Sigmoid colon (tissue), 7 donors: ENCODE results near the gene PRR20D. TPM values are rescaled to one million over a fixed set of nuclear protein-coding genes. Genes with fewer than 3 reads are reported as not detected.

Experiments used
- DNase-seq: peaks from one replicate; pipeline ENCODE4 v3.0.0-alpha.2; 2019
- H3K27ac ChIP-seq, 4 donors: fragments of 200-600 bp; sonication (generic); one replicate each; pipeline ENCODE4 v1.5.1; 2016 to 2019; ENCODE audit warnings: mild to moderate bottlenecking in 1 of 4
- H3K27me3 ChIP-seq, 3 donors: fragments of 200-600 bp; sonication (generic); one replicate each; pipeline ENCODE4 v1.5.1; 2019; ENCODE audit warnings: mild to moderate bottlenecking in 1 of 3
- H3K36me3 ChIP-seq, 4 donors: fragments of 200-600 bp; sonication (generic); one replicate each; pipeline ENCODE4 v1.5.1; 2016 to 2019
- H3K4me1 ChIP-seq, 4 donors: fragments of 200-600 bp; sonication (generic); one replicate each; pipeline ENCODE4 v1.5.1; 2017 to 2019
- H3K4me3 ChIP-seq, 4 donors: fragments of 200-600 bp; sonication (generic); one replicate each; pipeline ENCODE4 v1.5.1; 2017 to 2019; ENCODE audit warnings: mild to moderate bottlenecking in 2 of 4, moderate library complexity in 1 of 4
- H3K9me3 ChIP-seq, 4 donors: fragments of 200-600 bp in 3 of 4; sonication (generic) in 3 of 4; one replicate each; pipeline versions ENCODE4 v1.5.1 to v1.6.1; 2013 to 2019
- CTCF ChIP-seq, 4 experiments: fragments of 450-650 bp in 3 of 4; fragments of 200-600 bp in 1 of 4; IDR thresholded peaks; one replicate each; pipeline ENCODE4 v1.5.1; 2016 to 2019; ENCODE audit warnings: antibody characterized with exemption in 4 of 4, mild to moderate bottlenecking in 3 of 4, moderate library complexity in 2 of 4
- EP300 ChIP-seq, 4 donors: sonication (generic); formaldehyde crosslinking; IDR thresholded peaks; one replicate each; pipeline ENCODE4 v1.6.1; 2017; ENCODE audit warnings: antibody characterized with exemption in 4 of 4
- POLR2AphosphoS5 ChIP-seq, 4 donors: sonication (generic); formaldehyde crosslinking; IDR thresholded peaks; one replicate each; pipeline ENCODE4 v1.6.1; 2017; ENCODE audit warnings: antibody characterized with exemption in 4 of 4
- WGBS, 2 donors: extraction: QIAGEN DNeasy Blood & Tissue Kit; methylation state at CpG; one replicate each; pipeline ENCODE4 v1.1.7; 2013; 5-methylcytosine and 5-hydroxymethylcytosine counted together
- intact Hi-C: fragments of 100-400 bp; cut with DNase I; formaldehyde crosslinking; loops from one replicate; pipeline ENCODE4 v1.15.1; 2023
- polyA plus RNA-seq, 3 donors: library from polyadenylated mRNA; stranded (reverse); fragments of 200-250 nt; gene quantifications; one replicate each; pipeline ENCODE4 v1.2.3, GENCODE V29; 2013
- small RNA-seq, 3 donors: library from RNA; depleted of rRNA; stranded (forward); fragments of <200 nt; gene quantifications; one replicate each; pipeline ENCODE3, GENCODE V24; 2016
- total RNA-seq, 4 donors: library from RNA; depleted of rRNA; stranded (reverse); fragments of >200 nt; gene quantifications; one replicate each; pipeline ENCODE4 v1.1.0, GENCODE V29; 2016
- donor health status: healthy with polysubstance abuse.
- donor health status: Bipolar disorder and iron deficiency.
- donor health status: healthy.

PRR20D gene
- total and polyA plus RNA-seq, 7 donors, result not detected

GRCh38 chr13:57212989-57213388 is 52.6 kb downstream of the PRR20D start:
- Histone ChIP-seq H3K4me1 (no peaks in the 10 kb centered on the region), H3K36me3 (no peaks in the 10 kb centered on the region), H3K27me3 (no peaks in the 10 kb centered on the region), H3K9me3 (no peaks in the 10 kb centered on the region), H3K27ac (no peak overlapping the region), H3K4me3 (no peak overlapping the region)
- TF ChIP-seq POLR2AphosphoS5 (IDR thresholded peaks at IDR 0.05) (no peak), EP300 (IDR thresholded peaks at IDR 0.05) (no peak), CTCF (IDR thresholded peaks at IDR 0.05) (no peak)
- intact Hi-C loops, result no loop called here
- DNase-seq, result no peak
- 82 to 95% methylated on average over 1 of the region's 1 CpG for WGBS, 2 donors

Small RNA genes lying within 50 kb of the gene (small RNA-seq; reads per million reads assigned to genes)
- 0 reads per million in 3 donors for gene PRR20FP

Other genes starting within 250 kb of the PRR20D start
- not detected for gene PRR20A, start 19.7 kb upstream of the PRR20D start, total RNA-seq
- not detected for gene PRR20A, start 19.7 kb upstream of the PRR20D start, polyA plus RNA-seq
- not detected for gene PRR20B, start 13.1 kb upstream of the PRR20D start, total RNA-seq
- not detected for gene PRR20B, start 13.1 kb upstream of the PRR20D start, polyA plus RNA-seq
- gene PRR20C, start 6.6 kb upstream of the PRR20D start, total RNA-seq, result not detected
- gene PRR20C, start 6.6 kb upstream of the PRR20D start, polyA plus RNA-seq, result not detected
- not detected for gene PRR20E, start 6.6 kb downstream of the PRR20D start, total RNA-seq
- gene PRR20E, start 6.6 kb downstream of the PRR20D start, polyA plus RNA-seq, result not detected